Neuron (in vitro differentiated cells): ENCODE data around the gene RNF220.
"Not testable (repeated sequence)": the region's sequence is repeated elsewhere in the genome, so short reads cannot be mapped to it uniquely, and the experiment has no call there.

Experiments
- H2AFZ ChIP-seq: one replicate; pipeline ENCODE4 v1.6.1; 2013; ENCODE audit warnings: low read depth, mild to moderate bottlenecking, inconsistent platforms, low read length, moderate library complexity
- H3K27me3 ChIP-seq: one replicate; pipeline ENCODE4 v1.6.1; 2013; ENCODE audit warnings: low read length; ENCODE audit not compliant: insufficient read depth
- H3K36me3 ChIP-seq: one replicate; pipeline ENCODE4 v1.6.1; 2013; ENCODE audit warnings: low read length; ENCODE audit not compliant: insufficient read depth
- H3K4me1 ChIP-seq: one replicate; pipeline ENCODE4 v1.6.1; 2013; ENCODE audit warnings: low read length; ENCODE audit not compliant: insufficient read depth
- H3K4me3 ChIP-seq: 2 replicates; pipeline ENCODE4 v1.5.1; 2013; ENCODE audit warnings: mild to moderate bottlenecking, low read length, moderate library complexity
- H3K9me3 ChIP-seq: one replicate; pipeline ENCODE4 v1.6.1; 2013; ENCODE audit warnings: low read length

The RNF220 gene

GRCh38 chr1:44553127-44553758 is 148.2 kb downstream of the RNF220 start:
- Histone ChIP-seq H3K27me3 (no peaks in the 10 kb centered on the region), H3K4me1 (no peaks in the 10 kb centered on the region), H2AFZ (no peak overlapping the region), H3K4me3 (no peak overlapping the region), H3K36me3 (no peaks in the 10 kb centered on the region), H3K9me3 (no peaks in the 10 kb centered on the region)

- Histone ChIP-seq H3K36me3 (no peaks in the 10 kb centered on the region), H3K9me3 (no peaks in the 10 kb centered on the region), H3K27me3 (no peaks in the 10 kb centered on the region), H3K4me1 (no peaks in the 10 kb centered on the region), H2AFZ (no peak overlapping the region), H3K4me3 (no peak overlapping the region)
Measured at GRCh38 chr1:44553771-44554170, 148.7 kb downstream of the RNF220 start.

GRCh38 chr1:44554706-44555105 is 149.7 kb downstream of the RNF220 start:
- Histone ChIP-seq H3K4me3 (no peak overlapping the region), H3K36me3 (no peaks in the 10 kb centered on the region), H3K9me3 (no peaks in the 10 kb centered on the region), H2AFZ (no peak overlapping the region), H3K4me1 (no peaks in the 10 kb centered on the region), H3K27me3 (no peaks in the 10 kb centered on the region)

DNA sequence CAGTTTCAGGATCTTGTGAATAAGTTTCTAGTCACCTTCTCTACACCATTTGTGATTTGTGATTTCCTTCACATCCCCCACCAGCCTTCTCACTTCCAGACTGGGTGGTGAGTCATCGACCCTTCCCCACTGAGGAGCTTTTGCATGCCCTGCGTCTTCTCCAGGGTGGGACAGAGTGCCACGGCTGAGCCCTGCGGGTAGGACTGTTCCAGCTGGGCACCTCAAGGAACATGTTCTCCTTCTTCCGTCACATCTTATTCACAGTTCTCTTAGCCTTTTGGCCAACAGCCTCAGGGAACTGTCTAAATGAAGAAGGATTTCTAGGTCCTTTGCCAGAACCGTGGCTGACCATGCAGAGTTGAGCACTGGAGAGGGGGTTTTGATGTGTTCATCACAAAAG is 152.7 kb downstream of the RNF220 start:
- Histone ChIP-seq H3K27me3 (no peaks in the 10 kb centered on the region), H3K36me3 (no peaks in the 10 kb centered on the region)

DNA sequence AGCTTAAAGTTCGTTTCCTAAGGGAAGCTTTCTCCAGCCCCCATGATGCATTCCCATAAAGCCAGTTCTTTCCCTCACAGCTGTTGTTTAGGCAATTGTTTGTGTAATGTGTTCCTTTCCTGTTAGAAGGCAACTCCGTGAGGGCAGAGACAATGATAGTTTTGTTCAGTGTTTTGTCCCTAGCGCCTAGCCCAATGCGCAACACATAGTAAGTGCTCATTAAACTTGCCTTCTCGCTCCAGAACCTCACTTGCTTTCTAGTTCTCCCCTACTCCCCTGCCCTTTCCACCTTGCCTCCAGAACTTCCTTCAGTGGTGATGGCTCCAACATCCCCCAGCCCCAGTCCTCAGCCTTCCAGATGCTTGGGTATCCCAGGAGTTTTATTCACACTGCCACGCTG is 153.8 kb downstream of the RNF220 start:
- Histone ChIP-seq H3K9me3 (no peaks in the 10 kb centered on the region), H3K4me1 (no peaks in the 10 kb centered on the region), H3K4me3 (no peak overlapping the region), H3K36me3 (no peaks in the 10 kb centered on the region), H3K27me3 (no peaks in the 10 kb centered on the region), H2AFZ (no peak overlapping the region)

More for the DNA sequence above, 152.7 kb downstream of the RNF220 start:
- Histone ChIP-seq H3K4me1 (no peaks in the 10 kb centered on the region), H3K9me3 (no peaks in the 10 kb centered on the region), H2AFZ (no peak overlapping the region), H3K4me3 (no peak overlapping the region)

GRCh38 chr1:44559330-44559729 is 154.3 kb downstream of the RNF220 start:
- H3K27me3 ChIP-seq = no peaks in the 10 kb centered on the region
- H3K9me3 ChIP-seq = no peaks in the 10 kb centered on the region
- H2AFZ ChIP-seq = no peak overlapping the region
- H3K36me3 ChIP-seq = no peaks in the 10 kb centered on the region
- no peak overlapping the region for H3K4me3 ChIP-seq
- no peaks in the 10 kb centered on the region for H3K4me1 ChIP-seq

DNA sequence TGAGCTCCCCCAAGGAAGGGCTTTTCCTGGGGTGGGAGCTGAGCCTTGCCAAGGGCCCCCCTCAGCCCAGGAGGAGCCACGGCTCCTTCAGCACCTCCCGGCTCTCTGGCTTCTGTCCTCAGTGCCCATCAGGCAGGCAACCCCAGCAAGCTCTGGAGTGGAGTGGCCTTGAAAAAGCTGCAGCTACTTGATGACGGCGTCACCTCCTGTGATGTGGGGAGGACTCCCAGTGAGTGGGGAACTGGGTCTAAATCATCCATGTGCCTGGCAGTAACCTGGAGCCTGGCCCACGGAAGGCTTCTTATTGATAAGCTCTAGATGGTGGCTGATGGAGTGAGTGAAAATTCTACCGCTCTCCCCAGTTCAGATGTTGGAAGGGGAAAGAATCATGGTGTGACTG is 154.9 kb downstream of the RNF220 start:
- Histone ChIP-seq H3K27me3 (no peaks in the 10 kb centered on the region), H3K36me3 (no peaks in the 10 kb centered on the region), H3K4me1 (no peaks in the 10 kb centered on the region), H3K9me3 (no peaks in the 10 kb centered on the region), H2AFZ (no peak overlapping the region), H3K4me3 (no peak overlapping the region)

DNA sequence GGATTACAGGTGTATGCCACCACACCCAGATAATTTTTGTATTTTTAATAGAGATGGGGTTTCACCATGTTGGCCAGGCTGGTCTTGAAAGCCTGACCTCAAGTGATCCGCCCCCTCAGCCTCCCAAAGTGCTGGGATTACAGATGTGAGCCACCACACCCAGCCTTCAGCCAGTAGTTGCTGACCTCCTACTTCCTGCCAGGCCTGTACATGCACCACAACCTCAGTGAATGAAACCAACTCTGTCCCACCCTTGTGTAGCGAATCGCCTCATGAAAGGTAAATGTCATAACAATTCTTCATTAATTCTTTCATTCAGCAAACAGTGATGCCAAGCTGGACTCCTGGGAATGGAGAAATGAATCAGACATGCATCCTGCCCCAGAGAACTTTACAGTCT is 155.6 kb downstream of the RNF220 start:
- H2AFZ ChIP-seq, H3K4me1 ChIP-seq, H3K36me3 ChIP-seq, H3K9me3 ChIP-seq, H3K4me3 ChIP-seq, H3K27me3 ChIP-seq: not testable (repeated sequence)

- no peaks in the 10 kb centered on the region for H3K27me3 ChIP-seq
- no peak overlapping the region for H2AFZ ChIP-seq
- H3K9me3 ChIP-seq = no peaks in the 10 kb centered on the region
- no peaks in the 10 kb centered on the region for H3K4me1 ChIP-seq
- no peak overlapping the region for H3K4me3 ChIP-seq
- H3K36me3 ChIP-seq = no peaks in the 10 kb centered on the region
Measured at GRCh38 chr1:44565259-44565750, 160.2 kb downstream of the RNF220 start.

DNA sequence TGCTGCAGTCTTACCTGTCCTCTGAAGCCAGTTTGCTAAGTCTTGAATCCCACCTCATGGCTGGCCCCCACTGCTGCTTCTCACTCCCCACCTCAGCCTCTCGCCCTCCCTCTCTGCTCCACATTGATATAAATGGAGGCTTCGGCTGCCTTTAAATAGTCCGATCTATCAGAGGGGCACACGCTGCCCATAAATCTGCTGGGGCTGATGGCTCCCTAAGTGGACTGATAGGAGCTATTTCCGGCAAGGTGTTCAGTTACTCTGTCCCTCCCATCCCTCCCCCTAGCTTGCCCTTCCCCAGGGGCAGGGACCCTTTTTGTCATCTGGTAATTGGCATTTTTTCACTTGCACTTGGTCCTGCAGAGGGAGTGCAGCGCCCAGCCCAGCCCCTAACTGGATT is 160.8 kb downstream of the RNF220 start:
- H3K9me3 ChIP-seq = no peaks in the 10 kb centered on the region
- no peaks in the 10 kb centered on the region for H3K27me3 ChIP-seq
- no peaks in the 10 kb centered on the region for H3K4me1 ChIP-seq
- no peak overlapping the region for H3K4me3 ChIP-seq
- H2AFZ ChIP-seq = no peak overlapping the region
- no peaks in the 10 kb centered on the region for H3K36me3 ChIP-seq

- Histone ChIP-seq H3K4me3 (no peak overlapping the region), H3K9me3 (no peaks in the 10 kb centered on the region), H3K27me3 (no peaks in the 10 kb centered on the region), H2AFZ (no peak overlapping the region), H3K4me1 (no peaks in the 10 kb centered on the region), H3K36me3 (no peaks in the 10 kb centered on the region)
Measured at GRCh38 chr1:44566281-44567046, 161.4 kb downstream of the RNF220 start.

DNA sequence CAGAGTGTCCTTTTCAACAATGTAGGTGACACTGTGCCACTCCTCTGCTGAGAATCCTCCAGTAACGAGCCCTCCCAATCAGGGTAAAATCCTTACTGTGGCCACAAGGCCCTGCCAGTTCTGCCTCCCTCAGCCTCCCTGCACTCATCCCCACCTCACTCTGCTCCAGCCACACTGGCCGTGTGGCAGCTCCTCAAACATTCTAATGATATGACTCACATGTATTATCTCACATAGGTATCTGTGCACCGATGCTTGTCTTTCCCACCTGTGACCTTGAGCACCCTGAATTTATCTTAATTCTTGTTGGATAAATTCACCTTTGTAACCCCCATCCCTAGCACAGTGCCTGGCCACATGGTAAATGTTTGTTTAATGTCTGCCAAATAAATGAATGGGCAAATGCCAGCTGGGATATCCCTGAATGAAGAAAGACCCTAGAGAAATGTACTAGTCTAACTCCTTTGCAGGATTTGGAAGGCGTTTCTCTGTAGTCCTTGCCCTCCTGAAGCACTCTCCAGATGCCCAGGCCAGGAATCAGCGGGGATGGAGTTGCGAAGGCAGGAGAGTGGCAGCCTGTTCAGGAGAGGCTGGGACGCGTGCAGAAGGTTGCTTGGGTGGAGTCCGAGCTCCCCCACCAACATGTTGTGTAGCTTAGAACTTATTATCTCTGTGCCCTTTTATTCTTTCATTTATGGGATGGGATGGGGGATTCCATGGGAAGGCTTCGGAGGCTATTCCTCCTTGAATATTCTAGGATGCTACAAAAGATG is 163.3 kb downstream of the RNF220 start:
- H3K27me3 ChIP-seq = no peaks in the 10 kb centered on the region
- H3K4me1 ChIP-seq = no peaks in the 10 kb centered on the region
- no peaks in the 10 kb centered on the region for H3K9me3 ChIP-seq
- no peaks in the 10 kb centered on the region for H3K36me3 ChIP-seq
- no peak overlapping the region for H2AFZ ChIP-seq
- H3K4me3 ChIP-seq = no peak overlapping the region

DNA sequence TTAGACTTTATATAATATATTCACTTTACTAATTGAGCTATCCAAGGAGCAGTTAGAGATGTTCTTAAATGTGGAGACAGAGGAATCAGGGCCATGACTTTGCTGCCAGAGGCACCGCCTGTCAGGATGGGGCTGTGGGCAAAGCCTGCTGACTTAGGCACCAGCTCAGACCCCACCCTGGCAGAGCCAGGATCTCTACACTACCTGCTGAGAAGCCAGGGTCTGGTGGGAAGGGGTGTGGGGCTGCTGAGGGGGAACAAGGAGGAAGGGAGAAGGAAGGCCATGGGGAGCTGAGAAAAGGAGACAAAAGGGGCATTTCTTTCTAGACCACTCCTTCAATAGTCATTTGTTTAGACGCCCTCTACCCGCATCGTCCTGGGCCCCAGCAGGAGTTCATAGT is 164.4 kb downstream of the RNF220 start:
- Histone ChIP-seq H2AFZ (no peak overlapping the region), H3K4me1 (peaks cover 6% of the 10 kb centered on the region), H3K36me3 (no peaks in the 10 kb centered on the region), H3K27me3 (no peaks in the 10 kb centered on the region), H3K4me3 (no peak overlapping the region), H3K9me3 (no peaks in the 10 kb centered on the region)
